SJCRH30 (cell line): ENCODE measurements around the gene CARMIL3. TPM values are rescaled to one million over a fixed set of nuclear protein-coding genes. Genes with fewer than 3 reads are reported as not detected.

Experiments used
- DNase-seq, 2 experiments: peaks; one replicate each; pipeline ENCODE4 v3.0.0-alpha.2; 2015 to 2020
- H3K27ac ChIP-seq: fragments of 250-450 bp; sonication (Bioruptor Pico); 2 replicates; pipeline ENCODE4 v1.5.1; 2020; ENCODE audit warnings: mild to moderate bottlenecking, moderate library complexity
- H3K27me3 ChIP-seq: fragments of 250-450 bp; sonication (Bioruptor Pico); 2 replicates; pipeline ENCODE4 v1.5.1; 2020; ENCODE audit warnings: mild to moderate bottlenecking, moderate library complexity
- H3K36me3 ChIP-seq: fragments of 250-450 bp; sonication (Bioruptor Pico); 2 replicates; pipeline ENCODE4 v1.5.1; 2020; ENCODE audit warnings: mild to moderate bottlenecking, moderate library complexity
- H3K4me1 ChIP-seq: fragments of 250-450 bp; sonication (Bioruptor Pico); 2 replicates; pipeline ENCODE4 v1.5.1; 2020; ENCODE audit warnings: mild to moderate bottlenecking, moderate library complexity
- H3K4me3 ChIP-seq: fragments of 250-450 bp; sonication (Bioruptor Pico); 2 replicates; pipeline ENCODE4 v1.5.1; 2020; ENCODE audit warnings: mild to moderate bottlenecking, moderate library complexity
- H3K9me3 ChIP-seq: fragments of 250-450 bp; sonication (Bioruptor Pico); replicated peaks from 2 replicates; pipeline ENCODE4 v1.5.1; 2020; ENCODE audit warnings: mild to moderate bottlenecking, moderate library complexity
- total RNA-seq: library from RNA; depleted of rRNA; stranded (reverse); fragments of >200 nt; shearing (Covaris generic); gene quantifications from 2 replicates; pipeline ENCODE4 v1.2.3, GENCODE V29; 2014

Gene CARMIL3
- total RNA-seq, 1 experiment from 2014 or later, result 0.40 TPM

DNA sequence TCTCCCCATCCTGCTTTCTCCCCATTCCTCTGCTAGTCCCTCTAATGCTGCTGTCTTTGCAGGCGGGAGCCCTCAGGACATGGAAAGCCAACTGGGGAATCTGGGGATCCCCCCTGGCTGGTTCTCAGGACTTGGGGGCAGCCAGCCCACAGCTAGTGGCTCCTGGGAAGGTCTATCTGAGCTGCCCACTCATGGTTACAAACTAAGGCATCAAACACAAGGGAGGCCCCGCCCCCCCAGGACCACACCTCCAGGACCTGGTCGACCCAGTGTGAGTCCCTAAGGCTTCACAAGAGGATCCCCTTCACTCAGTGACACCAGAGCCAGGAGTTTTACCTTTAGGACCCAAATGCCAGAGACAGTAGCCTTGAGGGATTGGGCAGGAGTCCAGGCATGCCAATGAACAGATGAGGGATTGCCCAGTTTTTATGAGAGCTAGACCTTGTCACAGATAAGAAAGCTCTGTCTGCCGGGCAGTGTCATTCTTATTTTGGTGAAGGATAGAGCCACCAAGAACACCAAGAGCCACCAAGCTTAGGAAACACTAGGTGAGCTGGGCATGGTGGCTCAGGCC is 11.5 kb downstream of the CARMIL3 start:
- Histone ChIP-seq H3K9me3 (no peaks in the 10 kb centered on the region), H3K27ac (no peak overlapping the region), H3K4me1 (peaks cover 5% of the 10 kb centered on the region; the same call in 1 of the 2 replicates), H3K36me3 (no peaks in the 10 kb centered on the region), H3K27me3 (no peaks in the 10 kb centered on the region), H3K4me3 (no peak overlapping the region)
- no peak for DNase-seq

GRCh38 chr14:24064091-24064795 is 12.4 kb downstream of the CARMIL3 start:
- no peak overlapping the region for H3K4me3 ChIP-seq
- DNase-seq, result peak; percentile 50 to 54
- H3K4me1 ChIP-seq, result peaks cover 5% of the 10 kb centered on the region; the same call in 1 of the 2 replicates
- H3K36me3 ChIP-seq, result no peaks in the 10 kb centered on the region
- no peak overlapping the region for H3K27ac ChIP-seq
- H3K9me3 ChIP-seq, result no peaks in the 10 kb centered on the region
- H3K27me3 ChIP-seq, result no peaks in the 10 kb centered on the region

DNA sequence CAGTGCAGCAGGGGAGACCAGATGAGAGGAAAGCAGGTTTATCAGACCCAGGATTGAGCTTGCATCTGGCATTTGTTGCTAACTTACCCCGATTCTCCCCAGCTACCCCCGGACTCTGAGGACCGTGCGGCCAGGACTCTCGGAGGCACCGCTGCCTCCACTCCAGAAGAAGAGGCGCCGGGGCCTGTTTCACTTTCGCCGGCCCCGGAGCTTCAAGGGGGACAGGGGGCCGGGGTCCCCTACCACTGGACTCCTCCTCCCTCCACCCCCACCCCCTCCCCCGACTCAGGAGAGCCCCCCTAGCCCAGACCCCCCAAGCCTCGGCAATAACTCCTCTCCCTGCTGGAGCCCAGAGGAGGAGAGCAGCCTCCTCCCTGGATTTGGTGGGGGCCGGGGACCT is 13.0 kb downstream of the CARMIL3 start:
- H3K4me3 ChIP-seq, result no peak overlapping the region
- no peak for DNase-seq
- H3K4me1 ChIP-seq, result peaks cover 5% of the 10 kb centered on the region; the same call in 1 of the 2 replicates
- no peaks in the 10 kb centered on the region; the same call in 1 of the 2 replicates for H3K27me3 ChIP-seq
- H3K27ac ChIP-seq, result no peak overlapping the region
- no peaks in the 10 kb centered on the region for H3K36me3 ChIP-seq
- H3K9me3 ChIP-seq, result no peaks in the 10 kb centered on the region

GRCh38 chr14:24065408-24065807 is 13.6 kb downstream of the CARMIL3 start:
- Histone ChIP-seq H3K36me3 (no peaks in the 10 kb centered on the region), H3K27ac (no peak overlapping the region), H3K9me3 (no peaks in the 10 kb centered on the region), H3K27me3 (no peaks in the 10 kb centered on the region; the same call in 1 of the 2 replicates), H3K4me3 (no peak overlapping the region), H3K4me1 (peaks cover 5% of the 10 kb centered on the region; the same call in 1 of the 2 replicates)
- DNase-seq, result no peak

DNA sequence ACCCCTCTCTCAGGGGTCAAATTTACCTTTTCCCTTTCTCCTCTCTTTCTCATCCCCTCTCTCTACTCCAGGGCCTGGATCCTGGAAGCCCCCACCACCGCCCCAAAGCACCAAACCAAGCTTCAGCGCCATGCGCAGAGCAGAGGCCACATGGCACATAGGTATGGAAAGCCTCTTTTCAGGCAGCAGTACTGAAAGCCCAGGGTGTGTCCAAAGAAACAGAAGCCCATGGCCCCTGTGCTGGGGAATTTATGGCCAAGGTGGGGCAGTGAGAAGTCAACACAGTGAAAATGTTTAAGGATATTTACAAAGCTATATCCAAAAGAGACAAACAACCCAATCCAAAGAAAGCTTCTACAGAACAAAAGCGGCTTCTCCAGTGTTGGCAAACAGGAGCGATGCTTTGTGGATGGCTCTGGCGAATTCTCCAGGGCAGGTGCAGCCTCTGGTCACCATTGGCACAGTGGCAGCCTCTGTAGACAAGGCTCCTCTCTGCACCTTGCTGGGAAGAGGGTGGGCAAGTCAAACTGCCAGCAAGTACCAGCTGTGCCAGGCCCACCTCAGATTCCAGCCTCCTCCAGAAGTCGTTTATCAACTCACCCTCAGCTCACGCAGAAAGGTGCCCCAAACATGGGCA is 14.8 kb downstream of the CARMIL3 start:
- Histone ChIP-seq H3K27me3 (no peaks in the 10 kb centered on the region; the same call in 1 of the 2 replicates), H3K4me3 (no peak overlapping the region), H3K4me1 (peaks cover 5% of the 10 kb centered on the region; the same call in 1 of the 2 replicates), H3K27ac (no peak overlapping the region), H3K36me3 (no peaks in the 10 kb centered on the region), H3K9me3 (no peaks in the 10 kb centered on the region)
- DNase-seq, result no peak

- no peaks in the 10 kb centered on the region for H3K9me3 ChIP-seq
- no peaks in the 10 kb centered on the region; the same call in 1 of the 2 replicates for H3K27me3 ChIP-seq
- H3K36me3 ChIP-seq, result no peaks in the 10 kb centered on the region
- no peak for DNase-seq
- H3K4me1 ChIP-seq, result peaks cover 5% of the 10 kb centered on the region; the same call in 1 of the 2 replicates
- no peak overlapping the region for H3K27ac ChIP-seq
- no peak overlapping the region for H3K4me3 ChIP-seq
Observed at GRCh38 chr14:24067133-24068082, 15.6 kb downstream of the CARMIL3 start.

DNA sequence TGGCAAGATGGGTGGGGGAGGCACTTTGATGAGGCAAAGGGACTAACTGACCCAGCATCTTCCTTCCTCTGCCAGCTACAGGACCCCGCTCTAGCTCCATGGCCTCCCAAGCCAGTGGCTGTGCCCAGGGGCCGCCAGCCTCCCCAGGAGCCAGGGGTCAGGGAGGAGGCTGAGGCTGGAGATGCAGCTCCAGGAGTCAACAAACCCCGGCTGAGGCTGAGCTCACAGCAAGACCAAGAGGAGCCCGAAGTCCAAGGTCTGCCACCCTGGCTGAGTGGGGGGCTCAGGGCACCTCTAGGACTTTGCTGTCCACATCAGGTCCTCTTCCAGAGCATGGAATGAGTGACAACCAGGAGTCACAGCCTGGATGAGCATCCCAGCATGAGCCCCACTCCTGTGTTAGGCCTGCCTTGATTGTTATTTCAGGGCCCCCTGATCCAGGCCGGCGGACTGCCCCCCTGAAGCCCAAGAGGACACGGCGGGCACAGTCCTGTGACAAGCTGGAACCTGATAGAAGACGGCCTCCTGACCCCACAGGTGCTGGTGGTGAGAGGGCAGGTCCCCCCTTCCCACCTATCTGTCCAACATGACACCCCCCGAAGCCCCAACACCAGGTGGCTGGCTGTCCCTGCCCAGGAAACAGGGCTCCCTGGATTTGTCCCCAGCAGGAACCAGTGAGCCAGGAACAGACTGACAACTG is 17.1 kb downstream of the CARMIL3 start:
- Histone ChIP-seq H3K4me1 (peaks cover 5% of the 10 kb centered on the region; the same call in 1 of the 2 replicates), H3K4me3 (no peak overlapping the region), H3K36me3 (no peaks in the 10 kb centered on the region), H3K27ac (no peak overlapping the region), H3K27me3 (no peaks in the 10 kb centered on the region; the same call in 1 of the 2 replicates), H3K9me3 (no peaks in the 10 kb centered on the region)
- DNase-seq, result no peak

DNA sequence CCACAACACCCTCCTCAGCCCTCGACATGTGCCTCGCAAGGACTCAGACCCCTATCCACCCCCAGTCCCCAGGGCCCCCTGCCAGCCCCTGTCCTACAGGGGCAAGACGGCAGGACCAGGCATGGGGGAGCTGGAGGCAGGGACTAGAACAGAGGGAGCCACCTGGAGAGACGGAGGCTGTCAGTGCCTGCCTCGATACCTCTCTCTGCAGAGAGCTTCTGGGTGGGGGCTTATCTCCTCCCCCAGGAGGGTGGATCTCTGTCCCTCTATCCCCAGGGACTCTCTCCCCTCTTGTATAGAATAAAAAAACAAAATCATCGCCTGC is 17.6 kb downstream of the CARMIL3 start:
- Histone ChIP-seq H3K27ac (no peak overlapping the region), H3K4me1 (0 out of 2 replicates have a peak, but pooled peaks cover 1% of the 10 kb centered on the region), H3K4me3 (no peak overlapping the region), H3K27me3 (no peaks in the 10 kb centered on the region; the same call in 1 of the 2 replicates), H3K9me3 (no peaks in the 10 kb centered on the region), H3K36me3 (no peaks in the 10 kb centered on the region)
- no peak for DNase-seq

GRCh38 chr14:24070285-24071143 is 18.7 kb downstream of the CARMIL3 start:
- Histone ChIP-seq H3K27ac (no peak overlapping the region), H3K4me1 (no peaks in the 10 kb centered on the region), H3K4me3 (no peak overlapping the region), H3K9me3 (no peaks in the 10 kb centered on the region), H3K27me3 (no peaks in the 10 kb centered on the region; the same call in 1 of the 2 replicates), H3K36me3 (no peaks in the 10 kb centered on the region)
- no peak for DNase-seq

- Histone ChIP-seq H3K9me3 (no peaks in the 10 kb centered on the region), H3K36me3 (no peaks in the 10 kb centered on the region), H3K4me3 (no peak within 1 kb of the TSS), H3K27me3 (no peaks in the 10 kb centered on the region; the same call in 1 of the 2 replicates), H3K4me1 (no peaks in the 10 kb centered on the region), H3K27ac (no peak within 1 kb of the TSS)
- no peak for DNase-seq
Observed at GRCh38 chr14:24071144-24071697, 19.4 kb downstream of the CARMIL3 start, which contains the start of gene CPNE6. Gene CPNE6 (plus strand): TSS chr14:24071562. CDS start chr14:24072937, 1,375 bp downstream.

- Histone ChIP-seq H3K4me3 (no peak overlapping the region), H3K36me3 (no peaks in the 10 kb centered on the region), H3K4me1 (no peaks in the 10 kb centered on the region), H3K9me3 (no peaks in the 10 kb centered on the region), H3K27me3 (no peaks in the 10 kb centered on the region; the same call in 1 of the 2 replicates), H3K27ac (no peak overlapping the region)
- no peak for DNase-seq
Observed at GRCh38 chr14:24071836-24072430, 20.1 kb downstream of the CARMIL3 start.

DNA sequence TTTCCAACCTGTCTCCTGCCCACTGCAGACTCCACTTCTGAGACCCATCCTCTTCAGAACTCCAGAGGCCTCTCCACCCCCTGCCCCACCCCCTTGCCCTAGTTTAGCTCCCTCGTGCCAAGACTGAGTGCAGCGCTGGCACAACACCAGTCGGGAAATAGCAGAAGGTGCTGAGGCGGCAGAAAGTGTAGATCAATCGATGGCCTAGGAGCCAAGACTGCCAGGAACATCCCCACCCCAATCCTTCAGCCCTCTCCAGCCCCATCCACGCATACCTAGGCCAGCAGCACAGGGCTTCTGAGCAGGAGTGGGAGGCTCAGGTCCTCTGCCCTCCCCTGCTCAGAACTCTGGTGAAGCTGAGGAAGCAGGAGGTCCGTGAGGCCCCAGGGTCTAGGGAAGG is 20.6 kb downstream of the CARMIL3 start:
- no peaks in the 10 kb centered on the region for H3K9me3 ChIP-seq
- H3K4me3 ChIP-seq, result no peak overlapping the region
- no peak overlapping the region for H3K27ac ChIP-seq
- no peaks in the 10 kb centered on the region; the same call in 1 of the 2 replicates for H3K27me3 ChIP-seq
- no peaks in the 10 kb centered on the region for H3K4me1 ChIP-seq
- no peak for DNase-seq
- H3K36me3 ChIP-seq, result no peaks in the 10 kb centered on the region
